GM15510 (cell line): ENCODE results near the gene THAP12.
A peak's percentile ranks its signal among the peaks of the same experiment; 100 is the strongest.

ENCODE experiments used
- POLR2A ChIP-seq: IDR thresholded peaks from 3 replicates; pipeline ENCODE4 v1.6.1; 2011; ENCODE audit warnings: borderline replicate concordance; ENCODE audit not compliant: insufficient read length; ENCODE audit errors: extremely low read depth

The THAP12 gene

GRCh38 chr11:76380977-76381719, at the start of gene THAP12, which contains the start of gene GVQW3:
TSS of gene THAP12 (minus strand) at chr11:76381132. CDS start at chr11:76380836, 296 bp downstream.
TSS of gene GVQW3 (plus strand) at chr11:76381323. CDS start at chr11:76381829, 506 bp downstream.
- peak; percentile 72 for TF ChIP-seq POLR2A

GRCh38 chr11:76426660-76427059, 45.7 kb upstream of the THAP12 start:
- TF ChIP-seq POLR2A = no peak

GRCh38 chr11:76424891-76425290, 44.0 kb upstream of the THAP12 start:
- TF ChIP-seq POLR2A = no peak

- no peak for TF ChIP-seq POLR2A
Observed at GRCh38 chr11:76424379-76424778, 43.4 kb upstream of the THAP12 start.

GRCh38 chr11:76419896-76420295, 39.0 kb upstream of the THAP12 start:
- TF ChIP-seq POLR2A = no peak

GRCh38 chr11:76415073-76415472, 34.1 kb upstream of the THAP12 start:
- TF ChIP-seq POLR2A = no peak

- no peak for TF ChIP-seq POLR2A
Observed at GRCh38 chr11:76410851-76411357, 30.0 kb upstream of the THAP12 start.

- TF ChIP-seq POLR2A = no peak
Observed at GRCh38 chr11:76408171-76408965, 27.4 kb upstream of the THAP12 start.

GRCh38 chr11:76406359-76406758, 25.4 kb upstream of the THAP12 start:
- TF ChIP-seq POLR2A = no peak

GRCh38 chr11:76400967-76401366, 20.0 kb upstream of the THAP12 start:
- no peak for TF ChIP-seq POLR2A

GRCh38 chr11:76397383-76397782, 16.5 kb upstream of the THAP12 start:
- TF ChIP-seq POLR2A = no peak

GRCh38 chr11:76395296-76395695, 14.4 kb upstream of the THAP12 start:
- TF ChIP-seq POLR2A = no peak

- no peak for TF ChIP-seq POLR2A
Observed at GRCh38 chr11:76394411-76394810, 13.5 kb upstream of the THAP12 start.

GRCh38 chr11:76392870-76393269, 11.9 kb upstream of the THAP12 start:
- TF ChIP-seq POLR2A = no peak

- no peak for TF ChIP-seq POLR2A
Observed at GRCh38 chr11:76391811-76392475, 11.0 kb upstream of the THAP12 start.
